AG04450 (cell line): ENCODE results near the gene NLRP6. TPM values are rescaled to one million over a fixed set of nuclear protein-coding genes. Genes with fewer than 3 reads are reported as not detected.

Experiments used
- CTCF ChIA-PET: fragments of 300-600, 350-600 bp; formaldehyde crosslinking; extraction: SDS; loops from one replicate; lab custom pipeline; 2022; ENCODE audit warnings: antibody characterized with exemption, inconsistent platforms; lab: Charles Lee
- POLR2A ChIA-PET: fragments of 350-600 bp; formaldehyde crosslinking; extraction: SDS; loops from one replicate; lab custom pipeline; 2021; ENCODE audit warnings: antibody characterized with exemption, inconsistent platforms; lab: Yijun Ruan, JAX
- DNase-seq: peaks from one replicate; pipeline ENCODE4 v3.0.0-alpha.2; 2011; ENCODE audit warnings: low read depth, low spot score
- H3K27ac ChIP-seq: one replicate; pipeline ENCODE4 v1.5.1; 2012; ENCODE audit warnings: low read depth, low read length, control low read depth
- H3K27me3 ChIP-seq: one replicate; pipeline ENCODE4 v1.6.0; 2012; ENCODE audit warnings: low read length; ENCODE audit not compliant: control insufficient read depth, insufficient read depth
- H3K4me3 ChIP-seq: 2 replicates; pipeline ENCODE4 v1.5.1; 2011; ENCODE audit warnings: mild to moderate bottlenecking, low read depth, low read length, control low read depth
- H3K9me3 ChIP-seq: 2 replicates; pipeline ENCODE4 v1.5.1; 2012; ENCODE audit warnings: low read length; ENCODE audit not compliant: control insufficient read depth, insufficient read depth
- CTCF ChIP-seq: IDR thresholded peaks from 2 replicates; pipeline ENCODE4 v1.5.1; 2011; ENCODE audit warnings: low read depth, low read length, control low read depth, inconsistent platforms
- polyA plus RNA-seq: library from polyadenylated mRNA; depleted of rRNA; stranded (reverse); fragments of >200 nt; gene quantifications from 2 replicates; pipeline ENCODE4 v1.2.3, GENCODE V29; 2011

The NLRP6 gene
- polyA plus RNA-seq, 1 experiment: not detected

DNA sequence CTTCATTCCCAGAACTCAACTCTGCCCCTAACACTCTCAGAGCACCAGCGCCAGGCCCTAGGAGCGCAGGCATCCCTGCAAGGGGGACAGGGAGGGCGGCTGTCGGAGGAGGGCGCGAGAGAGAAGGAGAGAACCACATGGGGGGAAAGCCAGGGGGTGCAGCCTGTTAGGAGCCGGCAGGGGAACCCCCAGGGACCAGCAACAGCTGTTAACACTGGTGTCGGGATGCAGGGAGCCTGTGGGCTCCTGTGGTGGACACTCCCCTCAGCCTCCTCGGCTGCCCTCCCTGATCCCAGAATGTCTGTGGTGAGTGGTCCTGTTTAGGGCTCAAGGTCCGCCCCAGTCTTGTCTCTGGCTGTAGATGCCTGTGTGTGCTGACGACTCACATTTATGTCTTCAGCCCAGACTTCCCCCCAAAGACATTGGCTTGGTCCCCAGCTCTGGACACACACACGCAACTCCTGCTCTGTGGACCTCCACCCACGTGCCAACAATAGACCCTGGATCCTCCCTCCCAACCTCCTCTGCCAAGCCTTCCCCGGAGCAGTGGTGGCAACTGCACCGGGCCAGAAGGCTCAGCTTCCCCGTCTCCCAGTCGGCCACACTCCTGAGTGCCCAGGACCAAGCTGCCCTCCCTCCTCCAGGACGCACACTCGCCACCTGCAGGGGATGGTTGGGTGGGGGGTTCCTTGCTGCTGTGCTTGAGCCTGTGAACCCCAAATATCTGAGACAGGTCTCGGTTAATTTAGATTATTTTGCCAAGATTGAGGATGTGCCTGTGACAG lies 21.9 kb downstream of the NLRP6 start:
- H3K27ac ChIP-seq: no peak overlapping the region
- no peak for DNase-seq
- ChIA-PET POLR2A (interaction anchor here (0.5 to 0.6 kb wide), 2 partner anchors 55 to 56 kb away, joined by 3 to 7 read pairs; no protein-coding TSS in a partner anchor), CTCF (interaction anchor here (0.9 kb wide), 1 partner anchor 11 kb away, joined by 3 read pairs; no protein-coding TSS in a partner anchor)
- H3K27me3 ChIP-seq: peaks cover 11% of the 10 kb centered on the region
- peaks cover 6% of the 10 kb centered on the region; the same call in 1 of the 2 replicates for H3K9me3 ChIP-seq
- TF ChIP-seq CTCF: peak; percentile 46
- H3K4me3 ChIP-seq: no peak overlapping the region

GRCh38 chr11:303363-303762 lies 25.2 kb downstream of the NLRP6 start:
- ChIA-PET CTCF (no interaction called here), POLR2A (no interaction called here)
- Histone ChIP-seq H3K27me3 (peaks cover 11% of the 10 kb centered on the region), H3K27ac (no peak overlapping the region), H3K4me3 (no peak overlapping the region), H3K9me3 (peaks cover 6% of the 10 kb centered on the region; the same call in 1 of the 2 replicates)
- no peak for DNase-seq
- TF ChIP-seq CTCF: no peak

DNA sequence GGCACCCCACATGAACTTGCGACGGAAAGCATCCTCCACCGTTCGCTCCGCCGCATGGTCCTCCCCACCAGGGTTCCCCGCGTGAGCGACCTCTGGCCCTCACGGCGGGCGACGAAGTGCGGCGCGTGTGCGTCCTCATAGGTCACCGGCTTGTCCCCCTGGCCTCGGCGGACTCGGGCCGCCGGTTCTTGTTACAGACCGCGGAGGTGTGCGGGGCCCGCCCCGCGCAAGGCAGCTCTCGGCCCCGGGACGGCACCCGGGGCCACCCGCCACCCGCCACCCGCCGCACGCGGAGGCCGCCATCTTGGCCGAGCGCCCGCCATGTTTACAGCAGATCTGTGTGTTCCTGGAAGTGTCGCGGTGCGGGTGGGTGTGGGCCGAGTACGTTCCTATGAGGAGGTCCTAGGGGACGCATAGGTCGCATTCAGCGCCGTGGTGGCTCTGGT lies 25.9 kb downstream of the NLRP6 start:
- H3K4me3 ChIP-seq: no peak overlapping the region
- H3K27me3 ChIP-seq: peaks cover 11% of the 10 kb centered on the region
- no peak overlapping the region for H3K27ac ChIP-seq
- H3K9me3 ChIP-seq: peaks cover 6% of the 10 kb centered on the region; the same call in 1 of the 2 replicates
- ChIA-PET CTCF (interaction anchor here (0.6 to 2.5 kb wide), 4 partner anchors 10 to 144 kb away, joined by 3 to 8 read pairs (median 5); no protein-coding TSS in a partner anchor), POLR2A (interaction anchor here (0.6 kb wide), 1 partner anchor 20 kb away, joined by 4 read pairs; no protein-coding TSS in a partner anchor)
- TF ChIP-seq CTCF: no peak
- no peak for DNase-seq

DNA sequence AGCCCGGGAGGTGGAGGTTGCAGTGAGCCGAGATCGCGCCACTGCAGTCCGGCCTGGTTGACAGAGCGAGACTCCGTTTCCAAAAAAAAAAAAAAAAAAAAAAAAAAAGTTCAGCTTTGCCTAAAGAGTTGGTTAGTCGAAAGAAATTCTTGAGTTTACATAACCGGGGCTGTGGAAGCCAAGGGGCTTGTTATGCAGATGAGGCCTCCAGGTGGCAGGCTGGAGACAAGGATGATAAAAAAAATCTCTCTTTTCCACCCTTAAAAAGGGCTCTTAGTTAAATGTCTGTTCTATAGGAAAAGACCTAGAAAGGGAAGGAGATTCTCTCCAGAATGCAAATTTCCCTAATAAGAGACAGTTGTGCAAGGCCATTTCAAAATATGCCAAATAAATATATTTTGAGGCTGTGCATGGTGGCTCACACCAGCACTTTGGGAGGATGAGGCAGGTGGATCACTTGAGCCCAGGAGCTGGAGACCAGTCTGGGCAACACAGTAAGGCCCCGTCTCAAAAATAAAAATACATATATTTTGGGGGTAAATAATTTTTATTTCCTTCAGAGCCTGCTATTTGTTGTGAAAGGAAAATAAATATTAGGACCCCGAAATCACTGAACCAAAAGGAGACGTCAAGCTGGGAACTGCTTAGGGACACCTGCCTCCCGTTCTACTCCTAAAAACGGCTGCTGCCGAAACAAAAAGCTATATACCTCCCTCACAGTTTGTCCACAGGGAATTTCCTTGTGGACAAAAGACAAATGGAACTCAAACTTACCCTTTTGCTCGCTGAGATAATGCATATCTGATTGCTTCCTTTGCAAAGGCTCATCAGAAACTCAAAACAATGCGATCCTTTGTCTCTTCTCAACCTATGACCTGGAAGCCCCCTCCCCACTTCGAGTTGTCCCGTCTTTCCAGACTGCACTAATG lies 27.0 kb downstream of the NLRP6 start:
- H3K27ac ChIP-seq: no peak overlapping the region
- H3K4me3 ChIP-seq: no peak overlapping the region
- CTCF ChIA-PET: interaction anchor here (0.6 to 2.5 kb wide), 20 partner anchors 10 to 214 kb away, joined by 3 to 8 read pairs (median 3); no protein-coding TSS in a partner anchor
- DNase-seq: peak; percentile 72
- POLR2A ChIA-PET: interaction anchor here (0.6 to 0.7 kb wide), 2 partner anchors 10 to 21 kb away, joined by 3 to 4 read pairs; no protein-coding TSS in a partner anchor
- peak; percentile 78 for TF ChIP-seq CTCF
- peaks cover 6% of the 10 kb centered on the region; the same call in 1 of the 2 replicates for H3K9me3 ChIP-seq
- H3K27me3 ChIP-seq: peaks cover 4% of the 10 kb centered on the region
